IMR-90 (cell line): ENCODE results near the gene P4HA2.

Experiments used
- CEBPB ChIP-seq: IDR thresholded peaks from 2 replicates; pipeline ENCODE4 v1.6.1; 2012; ENCODE audit warnings: low read depth, low read length, improper control_type of control experiment
- MAZ ChIP-seq: IDR thresholded peaks from 2 replicates; pipeline ENCODE4 v1.6.1; 2012; ENCODE audit warnings: low read depth, mild to moderate bottlenecking, low read length, improper control_type of control experiment, moderate library complexity, borderline replicate concordance
- POLR2A ChIP-seq: IDR thresholded peaks from 2 replicates; pipeline ENCODE4 v1.6.1; 2012; ENCODE audit warnings: mild to moderate bottlenecking, low read depth, low read length
- SMC3 ChIP-seq: fragments of 150-350 bp; IDR thresholded peaks from 2 replicates; pipeline ENCODE4 v1.6.1; 2016; ENCODE audit warnings: low read depth, mild to moderate bottlenecking, antibody characterized with exemption, low read length, moderate library complexity
- TF ChIP-seq, protein P1 (sequence below): conservative IDR thresholded peaks from 2 replicates; pipeline ENCODE4 v1.5.1; 2012; ENCODE audit warnings: mild to moderate bottlenecking, low read depth, low read length, improper control_type of control experiment

DNA sequence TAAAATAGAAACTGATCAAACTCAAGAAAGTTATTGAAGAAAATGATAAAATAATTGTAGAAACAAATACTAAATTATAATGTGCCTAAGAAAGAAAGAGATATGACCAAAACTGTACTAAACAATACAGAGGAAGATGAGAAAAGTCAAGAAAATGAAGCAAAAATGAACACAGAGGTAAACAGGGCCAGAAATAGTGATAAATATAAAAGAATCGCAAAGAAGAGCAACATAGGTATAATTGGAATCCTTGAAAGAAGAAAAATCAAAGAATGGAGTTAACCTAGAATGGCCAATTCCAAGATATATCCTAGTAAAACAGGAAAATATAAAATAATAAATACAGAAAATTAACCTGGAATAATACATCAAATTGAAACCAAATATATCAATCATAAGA lies 84.5 kb downstream of the P4HA2 start:
- TF ChIP-seq, protein P1, sequence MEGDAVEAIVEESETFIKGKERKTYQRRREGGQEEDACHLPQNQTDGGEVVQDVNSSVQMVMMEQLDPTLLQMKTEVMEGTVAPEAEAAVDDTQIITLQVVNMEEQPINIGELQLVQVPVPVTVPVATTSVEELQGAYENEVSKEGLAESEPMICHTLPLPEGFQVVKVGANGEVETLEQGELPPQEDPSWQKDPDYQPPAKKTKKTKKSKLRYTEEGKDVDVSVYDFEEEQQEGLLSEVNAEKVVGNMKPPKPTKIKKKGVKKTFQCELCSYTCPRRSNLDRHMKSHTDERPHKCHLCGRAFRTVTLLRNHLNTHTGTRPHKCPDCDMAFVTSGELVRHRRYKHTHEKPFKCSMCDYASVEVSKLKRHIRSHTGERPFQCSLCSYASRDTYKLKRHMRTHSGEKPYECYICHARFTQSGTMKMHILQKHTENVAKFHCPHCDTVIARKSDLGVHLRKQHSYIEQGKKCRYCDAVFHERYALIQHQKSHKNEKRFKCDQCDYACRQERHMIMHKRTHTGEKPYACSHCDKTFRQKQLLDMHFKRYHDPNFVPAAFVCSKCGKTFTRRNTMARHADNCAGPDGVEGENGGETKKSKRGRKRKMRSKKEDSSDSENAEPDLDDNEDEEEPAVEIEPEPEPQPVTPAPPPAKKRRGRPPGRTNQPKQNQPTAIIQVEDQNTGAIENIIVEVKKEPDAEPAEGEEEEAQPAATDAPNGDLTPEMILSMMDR = no peak
- TF ChIP-seq MAZ = no peak
- no peak for TF ChIP-seq CEBPB
- no peak for TF ChIP-seq POLR2A
- TF ChIP-seq SMC3 = no peak
